KMS-11 (cell line): ENCODE results near the gene FMNL2.

Experiments used
- H2AFZ ChIP-seq: fragments of 200-600 bp; sonication (generic); 2 replicates; pipeline ENCODE4 v1.6.1; 2016; ENCODE audit warnings: antibody characterized with exemption, mixed run types, low read depth
- H3K27ac ChIP-seq: fragments of 200-600 bp; sonication (generic); 2 replicates; pipeline ENCODE4 v1.6.1; 2016; ENCODE audit warnings: mild to moderate bottlenecking, mixed run types
- H3K27me3 ChIP-seq: fragments of 200-600 bp; sonication (generic); 2 replicates; pipeline ENCODE4 v1.6.1; 2017; ENCODE audit warnings: mild to moderate bottlenecking, low read depth, mixed run types, moderate library complexity; ENCODE audit not compliant: insufficient read depth
- H3K36me3 ChIP-seq: fragments of 200-600 bp; sonication (generic); 2 replicates; pipeline ENCODE4 v1.6.1; 2017; ENCODE audit warnings: mild to moderate bottlenecking, mixed run types; ENCODE audit not compliant: insufficient read depth
- H3K4me1 ChIP-seq: fragments of 200-600 bp; sonication (generic); 2 replicates; pipeline ENCODE4 v1.6.1; 2016; ENCODE audit warnings: mild to moderate bottlenecking, low read depth, mixed run types; ENCODE audit not compliant: poor library complexity, severe bottlenecking
- H3K4me2 ChIP-seq: fragments of 200-600 bp; sonication (generic); 2 replicates; pipeline ENCODE4 v1.7.0; 2016; ENCODE audit warnings: mild to moderate bottlenecking, mixed run types
- H3K4me3 ChIP-seq: fragments of 200-600 bp; sonication (generic); IDR thresholded peaks from 2 replicates; pipeline ENCODE4 v1.6.1; 2017; ENCODE audit warnings: low read depth, low read length, mixed read lengths; ENCODE audit not compliant: insufficient read depth
- H3K79me2 ChIP-seq: fragments of 200-600 bp; sonication (generic); 2 replicates; pipeline ENCODE4 v1.6.1; 2016; ENCODE audit warnings: low read depth, mixed run types; ENCODE audit not compliant: insufficient read depth
- H3K9ac ChIP-seq: fragments of 200-600 bp; sonication (generic); 2 replicates; pipeline ENCODE4 v1.6.1; 2016; ENCODE audit warnings: mild to moderate bottlenecking, mixed run types
- H4K20me1 ChIP-seq: fragments of 200-600 bp; sonication (generic); 2 replicates; pipeline ENCODE4 v1.6.1; 2016; ENCODE audit warnings: mild to moderate bottlenecking, mixed run types; ENCODE audit not compliant: insufficient read depth
- CTCF ChIP-seq: fragments of 200-600 bp; sonication (generic); conservative IDR thresholded peaks from 2 replicates; pipeline ENCODE4 v1.6.1; 2017; ENCODE audit warnings: low read depth, mild to moderate bottlenecking, antibody characterized with exemption, low read length, moderate library complexity, mixed read lengths

FMNL2 gene

GRCh38 chr2:152602750-152603149 lies 267.8 kb downstream of the FMNL2 start:
- Histone ChIP-seq H4K20me1 (no peaks in the 10 kb centered on the region), H3K36me3 (no peaks in the 10 kb centered on the region)

GRCh38 chr2:152603166-152603565 lies 268.2 kb downstream of the FMNL2 start:
- H3K4me3 ChIP-seq: no peak overlapping the region
- H3K27ac ChIP-seq: no peak overlapping the region
- no peaks in the 10 kb centered on the region for H3K27me3 ChIP-seq
- H4K20me1 ChIP-seq: no peaks in the 10 kb centered on the region
- H3K4me1 ChIP-seq: no peaks in the 10 kb centered on the region
- TF ChIP-seq CTCF: no peak
- H3K36me3 ChIP-seq: no peaks in the 10 kb centered on the region
- H3K4me2 ChIP-seq: no peak overlapping the region
- H3K79me2 ChIP-seq: no peaks in the 10 kb centered on the region
- no peak overlapping the region for H2AFZ ChIP-seq
- no peak overlapping the region for H3K9ac ChIP-seq

More at GRCh38 chr2:152602750-152603149, 267.8 kb downstream of the FMNL2 start:
- H3K9ac ChIP-seq: no peak overlapping the region
- H3K4me1 ChIP-seq: no peaks in the 10 kb centered on the region
- no peaks in the 10 kb centered on the region for H3K79me2 ChIP-seq
- no peak overlapping the region for H3K4me3 ChIP-seq
- H3K4me2 ChIP-seq: no peak overlapping the region
- no peak overlapping the region for H3K27ac ChIP-seq
- no peak for TF ChIP-seq CTCF
- no peak overlapping the region for H2AFZ ChIP-seq
- H3K27me3 ChIP-seq: no peaks in the 10 kb centered on the region

DNA sequence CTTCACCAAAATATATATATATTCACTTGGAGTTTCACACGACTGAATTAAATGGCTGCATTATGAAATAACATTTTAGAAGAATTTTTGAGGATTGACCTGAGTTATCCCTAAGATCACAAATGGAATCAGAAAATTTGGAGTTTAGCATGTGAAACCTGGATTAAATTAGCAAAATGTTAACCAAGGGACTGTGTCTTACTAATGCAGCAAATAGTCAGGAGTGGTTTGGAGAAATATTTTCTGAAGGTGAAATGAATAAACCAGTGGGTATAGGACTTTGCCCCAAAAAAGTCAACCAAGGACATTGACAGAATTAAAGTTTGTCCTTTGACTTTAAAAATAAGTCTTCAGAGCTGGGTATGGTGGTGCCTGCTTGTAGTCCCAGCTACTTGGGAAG lies 271.1 kb downstream of the FMNL2 start:
- Histone ChIP-seq H3K27me3 (no peaks in the 10 kb centered on the region), H3K27ac (no peak overlapping the region), H3K4me3 (no peak overlapping the region), H3K4me1 (peaks cover 1% of the 10 kb centered on the region), H3K9ac (no peak overlapping the region), H3K36me3 (no peaks in the 10 kb centered on the region), H4K20me1 (no peaks in the 10 kb centered on the region), H2AFZ (no peak overlapping the region), H3K4me2 (no peak overlapping the region), H3K79me2 (no peaks in the 10 kb centered on the region)
- TF ChIP-seq CTCF: no peak

DNA sequence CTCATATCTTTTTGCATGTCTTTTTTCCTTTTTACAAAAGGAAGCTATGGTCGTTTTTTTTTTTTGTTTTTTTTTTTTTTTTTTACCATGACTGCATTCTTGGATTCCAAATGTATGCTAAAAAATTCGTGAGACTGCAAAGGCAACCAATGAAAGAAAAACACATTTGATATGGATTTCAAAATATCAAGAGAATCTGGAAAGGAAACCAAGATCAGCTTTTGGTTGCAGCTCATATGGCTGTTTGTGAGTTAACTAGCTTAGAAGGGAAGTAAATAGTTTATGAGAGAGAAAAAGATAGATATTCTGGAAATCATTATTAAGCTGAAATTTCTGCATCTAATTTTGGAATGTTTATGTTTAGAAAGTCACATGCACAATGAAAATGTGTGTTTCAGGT lies 272.0 kb downstream of the FMNL2 start:
- no peak for TF ChIP-seq CTCF
- no peak overlapping the region for H3K9ac ChIP-seq

DNA sequence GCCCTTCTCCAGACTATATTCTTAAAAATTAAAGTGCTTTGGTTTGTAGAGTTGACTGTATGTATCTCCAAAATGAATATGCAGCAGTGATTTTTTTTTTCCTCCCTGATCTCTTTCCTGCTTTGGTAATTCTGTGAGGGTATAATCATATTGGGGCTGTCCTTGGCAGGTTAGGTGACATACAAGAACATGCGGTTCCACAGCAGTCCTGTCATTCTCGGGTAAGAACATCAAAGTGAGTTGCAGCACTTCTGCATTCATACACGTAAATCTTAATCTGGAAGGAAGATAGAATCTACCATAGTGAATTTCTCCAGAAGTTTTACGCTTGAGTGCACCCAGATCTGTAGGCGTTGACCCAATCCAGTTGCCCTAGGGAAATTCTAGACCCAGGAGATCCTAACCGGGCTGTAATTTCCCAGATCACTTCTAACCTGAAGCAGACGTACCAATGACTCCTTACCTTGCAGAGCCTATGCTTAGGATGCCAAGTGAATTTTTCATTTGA lies 272.9 kb downstream of the FMNL2 start:
- H3K27me3 ChIP-seq: no peaks in the 10 kb centered on the region
- peaks cover 19% of the 10 kb centered on the region for H3K4me1 ChIP-seq
- no peaks in the 10 kb centered on the region for H3K36me3 ChIP-seq
- no peak overlapping the region for H2AFZ ChIP-seq
- no peak overlapping the region for H3K27ac ChIP-seq
- H3K4me3 ChIP-seq: no peak overlapping the region
- H4K20me1 ChIP-seq: no peaks in the 10 kb centered on the region
- no peak for TF ChIP-seq CTCF
- no peak overlapping the region for H3K9ac ChIP-seq
- H3K4me2 ChIP-seq: no peak overlapping the region
- H3K79me2 ChIP-seq: no peaks in the 10 kb centered on the region

More for the DNA sequence above, 272.0 kb downstream of the FMNL2 start:
- Histone ChIP-seq H3K27me3 (no peaks in the 10 kb centered on the region), H2AFZ (no peak overlapping the region), H3K27ac (no peak overlapping the region), H3K36me3 (no peaks in the 10 kb centered on the region), H3K4me3 (no peak overlapping the region), H4K20me1 (no peaks in the 10 kb centered on the region), H3K4me2 (no peak overlapping the region), H3K79me2 (no peaks in the 10 kb centered on the region), H3K4me1 (peaks cover 10% of the 10 kb centered on the region)
